HG02798 (cell line): ENCODE data around the gene STARD10.
"Not testable (repeated sequence)": the region's sequence is repeated elsewhere in the genome, so short reads cannot be mapped to it uniquely, and the experiment has no call there.

ENCODE experiments used
- ATAC-seq: cut with Tn5 transposase; IDR thresholded peaks from one replicate; pipeline ENCODE4 v1.9.1; 2021; ENCODE audit warnings: mild to moderate bottlenecking; ENCODE audit not compliant: unreplicated experiment, poor library complexity

The STARD10 gene

GRCh38 chr11:72812604-72812966 lies 18.7 kb upstream of the STARD10 start:
- no peak for ATAC-seq

GRCh38 chr11:72811686-72812085 lies 17.8 kb upstream of the STARD10 start:
- ATAC-seq, result not testable (repeated sequence)

- no peak for ATAC-seq
These were observed 14.5 kb upstream of the STARD10 start for GRCh38 chr11:72808331-72808798.

GRCh38 chr11:72807792-72808191 lies 13.9 kb upstream of the STARD10 start:
- ATAC-seq, result no peak

- ATAC-seq, result no peak
These were observed 13.3 kb upstream of the STARD10 start for GRCh38 chr11:72807021-72807693.

GRCh38 chr11:72806378-72806777 lies 12.5 kb upstream of the STARD10 start:
- not testable (repeated sequence) for ATAC-seq

DNA sequence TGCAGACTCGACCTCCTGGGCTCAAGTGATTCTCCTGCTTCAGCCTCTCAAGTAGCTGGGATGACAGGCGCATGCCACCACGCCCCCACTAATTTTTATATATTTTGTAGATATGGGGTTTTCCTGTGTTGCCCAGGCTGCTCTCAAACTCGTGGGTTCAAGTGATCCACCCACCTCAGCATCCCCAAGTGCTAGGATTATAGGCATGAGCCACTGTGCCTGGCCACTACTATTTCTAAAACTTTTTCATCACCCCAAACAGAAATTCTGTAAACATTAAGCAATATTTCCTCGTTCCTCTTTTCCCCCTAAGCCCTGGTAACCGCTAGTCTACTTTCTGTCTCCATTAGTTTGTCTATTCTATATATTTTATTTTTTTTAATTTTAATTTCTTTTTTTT lies 11.4 kb upstream of the STARD10 start:
- ATAC-seq, result no peak

- no peak for ATAC-seq
These were observed 9.0 kb upstream of the STARD10 start for GRCh38 chr11:72802822-72803221.

DNA sequence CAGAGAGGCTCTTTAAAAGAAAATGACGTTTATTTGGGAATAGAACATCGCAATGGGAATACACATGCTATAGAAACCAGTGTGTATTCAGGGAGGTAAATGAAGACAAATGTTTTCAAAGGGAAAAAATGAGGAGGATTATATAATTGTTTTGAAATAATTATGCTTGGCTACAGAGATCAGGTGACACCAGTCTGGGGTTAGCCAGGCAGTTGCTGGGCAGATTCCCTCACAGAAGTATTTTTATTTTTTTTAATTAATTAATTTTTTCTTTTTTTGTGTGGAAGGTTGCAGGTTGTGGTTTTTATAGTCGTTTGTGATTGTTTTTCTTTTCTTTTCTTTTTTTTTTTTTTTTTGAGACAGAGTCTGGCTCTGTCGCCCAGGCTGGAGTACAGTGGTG lies 5.6 kb upstream of the STARD10 start:
- no peak for ATAC-seq

- ATAC-seq, result no peak
These were observed 4.5 kb upstream of the STARD10 start for GRCh38 chr11:72798361-72798760.

DNA sequence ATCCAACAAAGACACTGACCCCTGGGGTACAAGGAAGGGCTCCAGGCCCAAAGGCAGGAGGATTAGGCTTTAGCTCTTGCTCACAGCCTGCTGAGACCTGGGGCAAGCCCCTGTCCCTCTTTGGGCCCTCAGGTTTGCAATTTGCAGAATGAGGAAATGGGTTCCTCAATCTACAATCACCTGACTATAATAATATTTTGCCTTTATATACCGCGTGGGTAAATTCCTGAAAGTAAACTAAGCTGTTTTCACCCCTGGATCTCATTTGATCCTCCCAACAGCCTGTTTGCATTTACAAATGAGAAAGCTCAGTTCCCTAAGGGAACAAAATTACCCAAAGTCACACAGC lies 797 bp downstream of the STARD10 start:
- no peak for ATAC-seq

DNA sequence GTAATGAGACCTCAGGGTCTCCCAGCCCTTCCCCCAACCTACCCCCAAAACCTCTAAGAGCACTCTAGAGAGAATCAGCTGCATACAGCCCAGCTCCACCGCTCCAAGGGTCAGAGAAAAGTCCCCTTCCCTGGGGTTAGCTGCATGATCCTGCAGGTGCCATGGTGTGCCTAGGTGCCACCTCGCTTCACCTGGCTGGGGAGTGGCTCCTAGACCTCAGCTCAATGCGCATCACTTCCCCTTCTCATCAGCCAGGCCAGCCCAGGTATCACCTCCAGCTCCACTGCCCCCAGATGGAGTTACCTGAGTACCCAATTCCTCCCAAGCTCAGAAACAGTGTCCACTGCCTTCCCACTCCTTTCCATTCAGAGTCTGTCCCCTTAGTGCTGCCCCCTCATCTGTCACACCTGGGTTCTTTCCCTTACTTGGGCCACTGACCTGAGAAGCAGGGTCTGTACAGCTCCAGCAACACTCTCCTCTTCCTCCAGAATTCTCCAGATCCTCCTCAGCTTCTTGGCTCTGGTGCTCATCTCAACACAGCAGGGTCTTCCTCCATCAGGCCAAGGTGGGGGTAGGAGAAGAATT lies 1.3 kb downstream of the STARD10 start:
- ATAC-seq, result no peak

- not testable (repeated sequence) for ATAC-seq
These were observed 2.6 kb downstream of the STARD10 start for GRCh38 chr11:72791228-72791627.

DNA sequence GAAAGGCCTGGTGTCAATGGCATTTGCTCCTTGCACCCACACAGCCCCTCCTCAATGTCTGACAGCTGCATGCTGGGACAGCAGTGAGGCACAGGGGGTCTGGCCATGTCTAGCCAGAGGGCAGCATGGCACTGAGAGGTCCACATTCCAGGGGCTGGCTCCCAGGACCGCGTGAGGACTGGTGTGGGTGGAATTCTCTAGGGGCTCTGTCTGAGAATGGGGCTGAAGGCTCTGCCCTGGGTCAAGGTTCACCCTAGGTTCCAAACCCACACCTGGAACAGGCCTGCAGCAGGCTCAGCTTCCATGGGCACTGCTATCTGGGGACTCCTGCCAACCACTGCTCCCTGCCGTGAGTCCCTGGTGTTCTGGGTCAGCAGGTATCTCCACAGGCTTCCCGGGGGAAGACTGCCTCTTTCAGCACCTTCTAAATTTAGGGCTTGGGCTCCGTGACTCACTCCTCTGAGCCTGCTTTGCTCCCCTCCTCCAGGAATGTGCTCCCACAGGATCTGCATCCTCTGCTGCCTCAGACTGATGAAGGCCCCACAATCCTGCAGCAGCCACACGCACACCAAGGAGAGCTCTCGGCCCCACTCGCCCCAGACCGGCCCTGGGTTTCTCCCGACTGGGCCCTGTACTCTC lies 4.2 kb downstream of the STARD10 start:
- ATAC-seq, result no peak

- no peak for ATAC-seq
These were observed 5.6 kb downstream of the STARD10 start for GRCh38 chr11:72788241-72788640.

GRCh38 chr11:72787216-72788104 lies 6.4 kb downstream of the STARD10 start:
- peak; percentile 56 for ATAC-seq

GRCh38 chr11:72786305-72787215 lies 7.3 kb downstream of the STARD10 start:
- no peak for ATAC-seq

DNA sequence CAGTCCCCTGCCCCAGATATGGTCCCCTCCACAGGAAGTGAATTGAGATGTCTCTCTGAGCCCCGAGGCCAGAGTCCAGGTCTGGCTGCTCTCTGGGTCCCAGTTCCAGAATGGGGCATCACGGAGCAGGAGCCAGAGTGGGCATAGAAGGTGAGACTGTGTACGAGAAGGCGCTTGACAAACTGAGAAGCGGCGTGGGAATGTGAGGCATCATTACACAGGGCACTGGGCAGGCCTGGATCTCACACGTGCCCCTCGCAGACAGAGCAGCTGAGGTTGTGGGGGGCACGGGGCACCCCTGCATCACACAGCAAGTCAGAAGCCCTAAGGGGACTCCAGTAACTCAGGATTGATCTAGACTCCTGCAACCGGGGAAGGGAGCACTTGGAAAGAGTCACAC lies 9.2 kb downstream of the STARD10 start:
- no peak for ATAC-seq

DNA sequence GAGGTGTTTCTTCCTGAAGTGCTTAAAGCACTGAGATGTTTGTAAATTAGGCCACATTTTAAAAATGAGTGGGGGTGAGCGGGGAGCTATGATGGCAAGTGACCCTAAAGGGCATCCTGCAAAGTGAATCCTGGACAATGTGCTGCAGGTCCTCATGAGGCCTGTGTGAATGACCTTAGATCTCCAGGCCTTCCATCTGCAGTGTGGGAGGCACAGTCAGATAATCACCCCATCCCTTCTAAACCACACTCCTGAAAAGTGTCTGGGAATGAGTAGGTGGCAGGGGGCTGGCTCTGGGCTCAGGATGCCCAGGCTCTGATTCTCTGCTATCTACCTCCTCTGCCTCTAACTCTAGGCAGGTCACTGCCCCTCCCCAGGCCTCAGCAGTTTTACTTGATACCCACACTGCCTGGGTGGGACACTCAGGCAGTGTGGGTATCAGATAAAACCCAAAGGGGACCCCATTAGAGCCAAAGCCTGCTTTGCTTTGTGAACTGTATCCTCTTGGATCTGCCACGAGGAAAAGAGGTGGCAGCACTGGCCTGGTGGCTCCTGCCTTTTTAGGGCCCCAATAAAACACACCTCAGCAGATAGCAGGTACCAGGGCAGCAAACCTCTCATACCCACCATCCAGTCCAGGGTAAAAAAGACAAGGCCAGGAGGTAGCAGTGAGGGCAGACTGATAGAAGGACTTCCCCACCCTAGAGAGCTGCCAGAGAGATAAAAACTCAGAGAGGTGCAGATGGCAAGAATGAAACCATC lies 10.5 kb downstream of the STARD10 start:
- no peak for ATAC-seq
